Measurements from ENCODE around the gene PRKRA. TPM values are rescaled to one million over a fixed set of nuclear protein-coding genes. Genes with fewer than 3 reads are reported as not detected.

Gene PRKRA
- total and polyA plus RNA-seq, 2 of the 8 experiments (the other 6 are each of a cell fraction or from before 2014, with no cell fraction given) = 25.4 to 60.4 TPM

DNA sequence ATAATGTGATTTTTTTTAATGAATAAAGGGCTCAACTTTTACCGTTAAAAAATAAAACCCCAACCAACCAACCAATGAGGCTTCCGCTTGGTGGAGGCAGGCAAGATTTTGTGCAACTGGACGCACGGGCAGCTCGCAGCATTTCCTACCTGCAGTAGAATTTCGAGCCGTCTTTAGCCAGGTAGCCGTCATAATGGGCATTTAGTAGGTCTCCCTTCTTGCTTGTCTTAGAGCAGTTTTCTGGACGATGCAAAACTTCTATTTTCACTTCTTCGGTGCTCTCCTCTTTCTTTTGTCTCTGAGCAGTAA, 27.1 kb upstream of the PRKRA start:
- H2BK5ac ChIP-seq (ENCODE audit: low read depth, low read length) = no peak overlapping the region
- H3K79me1 ChIP-seq (ENCODE audit: low read depth, low read length) = peaks cover 2% of the 10 kb centered on the region; the same call in 1 of the 2 replicates
- H2BK20ac ChIP-seq (ENCODE audit: low read length) = no peak overlapping the region
- DNase-seq (ENCODE audit: low read depth in 1 of 2, low spot score in 2 of 2) = no peak
- H4K8ac ChIP-seq (ENCODE audit: extremely low read depth, insufficient read depth, low read length) = no peak overlapping the region
- no peak overlapping the region; the same call in 1 of the 2 replicates for H2BK12ac ChIP-seq (ENCODE audit: low read depth, low read length)
- H4K5ac ChIP-seq (ENCODE audit: insufficient read length, low read depth, low read length) = no peak overlapping the region
- peaks cover 2 to 3% of the 10 kb centered on the region in 2 experiments for H4K20me1 ChIP-seq (replicated peaks in 1 of 2; ENCODE audit: control insufficient read depth in 1 of 2, insufficient read depth in 2 of 2, low read length in 2 of 2)
- H2BK120ac ChIP-seq (replicated peaks; ENCODE audit: low read depth, low read length) = no peak overlapping the region
- peaks cover 9% of the 10 kb centered on the region for H3K23me2 ChIP-seq (ENCODE audit: low read depth, low read length)
- CTCF ChIA-PET (ENCODE audit: partially characterized antibody) = interaction anchor here (0.6 kb wide), 1 partner anchor 252 kb away, joined by 3 read pairs; no protein-coding TSS in a partner anchor
- H3K4me2 ChIP-seq (ENCODE audit: insufficient read depth in 1 of 2, low read depth in 2 of 2, low read length in 2 of 2) = peak overlapping the region; percentile 59 to 92
- 6% methylated on average over 10 of the region's 10 CpGs; no CpG with 5 or more reads in 1 of the 2 experiments for WGBS, 2 experiments (ENCODE audit: extremely low coverage in 1 of 2, insufficient coverage in 1 of 2, insufficient read length in 1 of 2, insufficient replicate concordance in 2 of 2, low coverage in 1 of 2, low lambda C conversion rate in 2 of 2, missing lambda C conversion rate in 1 of 2)
- no peak overlapping the region for H2AK5ac ChIP-seq (ENCODE audit: low read depth, low read length)
- POLR2A ChIA-PET (ENCODE audit: partially characterized antibody) = interaction anchor here (0.9 kb wide), 1 partner anchor 27 kb away, joined by 4 read pairs; the partner anchor contains the start of genes PJVK and PRKRA
- H3K14ac ChIP-seq (ENCODE audit: insufficient read length) = no peak overlapping the region
- no peak overlapping the region for H3K4ac ChIP-seq (replicated peaks; ENCODE audit: insufficient read length, low read depth, low read length)
- H3K56ac ChIP-seq (replicated peaks; ENCODE audit: insufficient read length, low read depth, low read length) = no peak overlapping the region
- H3K18ac ChIP-seq (ENCODE audit: extremely low read depth, low read length) = no peak overlapping the region
- H4K91ac ChIP-seq (replicated peaks; ENCODE audit: insufficient read length, low read length) = no peak overlapping the region
- peak overlapping the region; percentile 62 to 92 (median 80) for H3K4me3 ChIP-seq (ENCODE audit: extremely low read depth in 1 of 4, insufficient read depth in 2 of 4, low read depth in 3 of 4, low read length in 4 of 4)
- no peak for FAIRE-seq
- peaks cover 0 to 12% (median 4%) of the 10 kb centered on the region in 4 experiments; a peak in 3 of 7 replicates for H3K4me1 ChIP-seq (replicated peaks in 1 of 4; ENCODE audit: control insufficient read depth in 3 of 4, insufficient read depth in 4 of 4, low read length in 3 of 4)
- H3K27ac ChIP-seq (ENCODE audit: low read depth, low read length) = no peak overlapping the region
- H3K9me3 ChIP-seq (ENCODE audit: insufficient read depth in 2 of 2, low read depth in 1 of 2, low read length in 1 of 2) = no peaks in the 10 kb centered on the region
- H2AFZ ChIP-seq (ENCODE audit: low read length) = peak overlapping the region; percentile 93
- H3K27me3 ChIP-seq (replicated peaks in 1 of 4; ENCODE audit: control insufficient read depth in 3 of 4, extremely low read depth in 1 of 4, insufficient read depth in 3 of 4, low read length in 3 of 4) = no peaks in the 10 kb centered on the region; a peak in 2 of 7 replicates
- H3K79me2 ChIP-seq (ENCODE audit: control insufficient read depth in 1 of 2, insufficient read depth in 2 of 2, low read length in 2 of 2) = peaks cover 0 to 18% of the 10 kb centered on the region in 2 experiments; a peak in 2 of 4 replicates
- no peak overlapping the region for H2BK15ac ChIP-seq (ENCODE audit: low read length)
- no peak overlapping the region for H3K23ac ChIP-seq (ENCODE audit: insufficient read length)
- H3K9ac ChIP-seq (replicated peaks in 1 of 4; ENCODE audit: extremely low read depth in 1 of 4, low read depth in 3 of 4, low read length in 3 of 4) = peak overlapping the region; percentile 65 to 91 (median 74)
- H3K36me3 ChIP-seq (ENCODE audit: control insufficient read depth in 2 of 4, insufficient read depth in 4 of 4, low read length in 3 of 4) = no peaks in the 10 kb centered on the region
- no peak for TF ChIP-seq JUND (IDR thresholded peaks at IDR 0.05; ENCODE audit: low read length)
- TF ChIP-seq EZH2 (IDR thresholded peaks at IDR 0.05; ENCODE audit: low read depth, low read length, severe bottlenecking) = no peak
- no peak for TF ChIP-seq POU5F1 (IDR thresholded peaks at IDR 0.05; ENCODE audit: low read depth, low read length)

All from H1 (cell line).